Transverse colon (tissue), 4 donors: ENCODE data around the gene KCNT2. TPM values are rescaled to one million over a fixed set of nuclear protein-coding genes. Genes with fewer than 3 reads are reported as not detected.

ENCODE experiments used
- DNase-seq: peaks from one replicate; pipeline ENCODE4 v3.0.0-alpha.2; 2019
- H3K27ac ChIP-seq, 4 donors: fragments of 200-600 bp; sonication (generic); 2 replicates each; pipeline ENCODE4 v1.5.1; 2016 to 2018; ENCODE audit warnings: inconsistent platforms in 4 of 4
- H3K27me3 ChIP-seq: fragments of 200-600 bp; sonication (generic); 2 replicates; pipeline ENCODE4 v1.5.1; 2017; ENCODE audit warnings: inconsistent platforms
- H3K36me3 ChIP-seq, 4 donors: fragments of 200-600 bp; sonication (generic); 2 replicates each; pipeline ENCODE4 v1.5.1; 2017 to 2019; ENCODE audit warnings: inconsistent platforms in 4 of 4
- H3K4me1 ChIP-seq, 4 donors: fragments of 200-600 bp; sonication (generic); 2 replicates each; pipeline ENCODE4 v1.5.1; 2017 to 2020; ENCODE audit warnings: inconsistent platforms in 4 of 4
- H3K4me3 ChIP-seq, 4 donors: fragments of 200-600 bp; sonication (generic); 1 replicate in 1 of 4; 2 replicates in 3 of 4; pipeline versions ENCODE4 v1.5.1 to v1.6.1; 2017 to 2019; ENCODE audit warnings: inconsistent platforms in 4 of 4
- H3K9me3 ChIP-seq, 2 donors: fragments of 200-600 bp; sonication (generic); 2 replicates each; pipeline ENCODE4 v1.5.1; 2017 to 2019; ENCODE audit warnings: inconsistent platforms in 2 of 2
- EP300 ChIP-seq: sonication (generic); formaldehyde crosslinking; IDR thresholded peaks from one replicate; pipeline ENCODE4 v1.6.1; 2017; ENCODE audit warnings: antibody characterized with exemption, low read depth
- POLR2A ChIP-seq: fragments of 450-650 bp; IDR thresholded peaks from one replicate; pipeline ENCODE4 v1.6.1; 2016; ENCODE audit warnings: antibody characterized with exemption, mild to moderate bottlenecking, moderate library complexity
- POLR2AphosphoS5 ChIP-seq, 3 donors: sonication (generic); formaldehyde crosslinking; IDR thresholded peaks; one replicate each; pipeline ENCODE4 v1.6.1; 2016; ENCODE audit warnings: antibody characterized with exemption in 3 of 3
- WGBS, 2 donors: methylation state at CpG; one replicate each; pipeline ENCODE4 v1.1.5; 2018; ENCODE audit warnings: low coverage in 1 of 2; 5-methylcytosine and 5-hydroxymethylcytosine counted together
- in situ Hi-C, 4 donors: fragments of 200-750 bp; cut with MboI; loops; one replicate each; pipeline versions ENCODE4 v1.15.0 to v1.15.1; 2017; ENCODE audit warnings: low sequenced_read_pairs in 3 of 4, low pct_ligation_motif_present in 1 of 4, low pct_unique_long_range_greater_than_20kb in 1 of 4
- intact Hi-C: fragments of 100-400 bp; cut with DNase I; formaldehyde crosslinking; loops from one replicate; pipeline ENCODE4 v1.15.1; 2023; ENCODE audit warnings: low total_unique reads
- total RNA-seq, 4 donors: library from RNA; depleted of rRNA; stranded (reverse); fragments of >200 nt; gene quantifications; one replicate each; pipeline ENCODE4 v1.1.0, GENCODE V29; 2016
- TF ChIP-seq, protein P1 (sequence below), 5 experiments: fragments of 200-600 bp in 3 of 5; fragments of 450-650 bp in 2 of 5; sonication (generic) in 3 of 5; IDR thresholded peaks; 1 replicate in 2 of 5; 2 replicates in 3 of 5; pipeline ENCODE4 v1.5.1; 2016 to 2017; ENCODE audit warnings: antibody characterized with exemption in 5 of 5, inconsistent platforms in 3 of 5, mild to moderate bottlenecking in 2 of 5, moderate library complexity in 1 of 5

KCNT2 gene
- total RNA-seq, 4 donors from 2014 or later, result 0.80 to 1.7 (median 0.96) TPM; not detected in 1

DNA sequence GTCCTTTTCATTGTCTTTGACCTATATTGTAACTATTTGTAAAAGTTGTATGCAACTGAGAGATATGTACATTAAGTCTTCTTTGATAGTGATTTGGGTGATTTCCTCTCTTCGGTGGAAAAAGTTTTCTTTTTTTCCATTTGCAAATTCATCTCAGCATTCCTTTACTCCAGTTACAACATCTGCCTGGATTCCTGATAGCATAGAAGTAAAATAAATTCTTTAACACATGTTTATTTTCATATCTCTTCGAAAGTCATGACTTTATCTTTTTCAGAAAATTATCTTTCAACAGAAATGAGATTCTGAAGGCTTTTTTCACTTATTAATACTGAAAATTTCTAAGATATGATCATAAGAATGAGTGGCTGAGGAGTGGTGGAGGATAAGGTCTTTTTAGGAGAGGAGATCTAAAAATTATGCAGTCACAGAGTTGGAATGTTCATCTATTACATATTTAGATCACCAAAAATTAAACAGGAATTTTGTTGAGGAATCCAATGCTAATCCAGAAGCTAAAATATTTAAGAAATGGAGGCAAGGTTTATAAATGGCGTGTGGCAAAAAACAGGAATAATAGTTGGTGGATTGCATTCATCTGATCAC, 400.5 kb downstream of the KCNT2 start:
- TF ChIP-seq EP300, result no peak
- TF ChIP-seq, protein P1, sequence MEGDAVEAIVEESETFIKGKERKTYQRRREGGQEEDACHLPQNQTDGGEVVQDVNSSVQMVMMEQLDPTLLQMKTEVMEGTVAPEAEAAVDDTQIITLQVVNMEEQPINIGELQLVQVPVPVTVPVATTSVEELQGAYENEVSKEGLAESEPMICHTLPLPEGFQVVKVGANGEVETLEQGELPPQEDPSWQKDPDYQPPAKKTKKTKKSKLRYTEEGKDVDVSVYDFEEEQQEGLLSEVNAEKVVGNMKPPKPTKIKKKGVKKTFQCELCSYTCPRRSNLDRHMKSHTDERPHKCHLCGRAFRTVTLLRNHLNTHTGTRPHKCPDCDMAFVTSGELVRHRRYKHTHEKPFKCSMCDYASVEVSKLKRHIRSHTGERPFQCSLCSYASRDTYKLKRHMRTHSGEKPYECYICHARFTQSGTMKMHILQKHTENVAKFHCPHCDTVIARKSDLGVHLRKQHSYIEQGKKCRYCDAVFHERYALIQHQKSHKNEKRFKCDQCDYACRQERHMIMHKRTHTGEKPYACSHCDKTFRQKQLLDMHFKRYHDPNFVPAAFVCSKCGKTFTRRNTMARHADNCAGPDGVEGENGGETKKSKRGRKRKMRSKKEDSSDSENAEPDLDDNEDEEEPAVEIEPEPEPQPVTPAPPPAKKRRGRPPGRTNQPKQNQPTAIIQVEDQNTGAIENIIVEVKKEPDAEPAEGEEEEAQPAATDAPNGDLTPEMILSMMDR (IDR thresholded peaks at IDR 0.05), result no peak
- no peak for TF ChIP-seq POLR2A
- no peak for TF ChIP-seq POLR2AphosphoS5 (IDR thresholded peaks at IDR 0.05)
- Histone ChIP-seq H3K27ac (no peak overlapping the region), H3K27me3 (no peaks in the 10 kb centered on the region), H3K9me3 (no peaks in the 10 kb centered on the region), H3K36me3 (no peaks in the 10 kb centered on the region), H3K4me1 (no peaks in the 10 kb centered on the region), H3K4me3 (no peak overlapping the region)
- WGBS, 2 donors, result 71 to 76% methylated on average over 3 of the region's 3 CpGs
- DNase-seq, result no peak
- in situ Hi-C loops (no loop called here), intact Hi-C loops (no loop called here)

DNA sequence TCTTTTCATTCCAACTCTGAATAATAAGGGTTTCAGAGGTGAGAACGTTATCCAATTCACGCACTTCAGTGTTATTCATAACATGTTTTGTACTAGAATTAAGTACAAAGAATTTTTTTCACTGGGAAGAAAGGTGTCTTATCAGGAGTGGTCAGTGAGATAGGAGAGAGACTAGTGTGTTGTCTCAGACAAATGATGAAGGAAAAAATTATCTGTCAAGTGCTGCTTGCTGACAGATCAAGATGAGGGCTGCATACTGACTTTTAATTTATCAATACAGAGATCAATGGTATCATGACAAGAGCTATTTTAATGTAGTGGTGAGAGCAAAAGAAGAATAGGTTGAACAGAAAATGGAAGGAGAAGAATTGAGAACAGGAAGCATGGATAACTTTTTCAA, 402.4 kb downstream of the KCNT2 start:
- Histone ChIP-seq H3K27me3 (no peaks in the 10 kb centered on the region), H3K4me3 (no peak overlapping the region), H3K4me1 (no peaks in the 10 kb centered on the region), H3K9me3 (no peaks in the 10 kb centered on the region), H3K36me3 (no peaks in the 10 kb centered on the region), H3K27ac (no peak overlapping the region)
- no peak for DNase-seq
- TF ChIP-seq EP300, result no peak
- TF ChIP-seq POLR2AphosphoS5 (IDR thresholded peaks at IDR 0.05), result no peak
- no peak for TF ChIP-seq POLR2A
- TF ChIP-seq, protein P1 (IDR thresholded peaks at IDR 0.05), result no peak
- in situ Hi-C loops, result no loop called here
- intact Hi-C loops, result no loop called here
- 77 to 87% methylated on average over 2 of the region's 2 CpGs for WGBS, 2 donors

DNA sequence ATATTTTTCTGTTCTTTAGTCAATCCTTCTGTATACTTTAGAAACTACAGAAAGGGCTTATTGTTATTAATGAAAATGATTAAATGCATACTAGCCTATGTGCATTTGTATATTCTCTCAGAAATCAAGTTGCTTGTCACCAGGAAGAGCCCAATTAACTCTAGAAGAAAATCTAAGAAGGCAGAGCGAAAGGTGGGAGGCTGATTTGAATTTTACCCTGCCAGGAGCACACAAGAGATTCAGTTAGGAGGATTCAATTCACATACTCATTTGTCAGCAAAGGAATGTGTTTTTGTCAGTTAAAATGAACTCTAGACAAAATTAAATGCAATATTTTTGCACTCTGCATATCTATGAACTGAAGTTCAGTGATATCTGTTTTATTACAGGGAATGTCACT, 411.8 kb downstream of the KCNT2 start:
- WGBS, 2 donors, result 63 to 69% methylated on average over 1 of the region's 1 CpG
- Histone ChIP-seq H3K27ac (no peak overlapping the region), H3K27me3 (no peaks in the 10 kb centered on the region), H3K36me3 (no peaks in the 10 kb centered on the region), H3K9me3 (no peaks in the 10 kb centered on the region), H3K4me1 (no peaks in the 10 kb centered on the region), H3K4me3 (no peak overlapping the region)
- in situ Hi-C loops, result no loop called here
- DNase-seq, result no peak
- intact Hi-C loops, result no loop called here
- TF ChIP-seq, protein P1 (IDR thresholded peaks at IDR 0.05), result no peak
- TF ChIP-seq POLR2A (no peak), POLR2AphosphoS5 (IDR thresholded peaks at IDR 0.05) (no peak)

DNA sequence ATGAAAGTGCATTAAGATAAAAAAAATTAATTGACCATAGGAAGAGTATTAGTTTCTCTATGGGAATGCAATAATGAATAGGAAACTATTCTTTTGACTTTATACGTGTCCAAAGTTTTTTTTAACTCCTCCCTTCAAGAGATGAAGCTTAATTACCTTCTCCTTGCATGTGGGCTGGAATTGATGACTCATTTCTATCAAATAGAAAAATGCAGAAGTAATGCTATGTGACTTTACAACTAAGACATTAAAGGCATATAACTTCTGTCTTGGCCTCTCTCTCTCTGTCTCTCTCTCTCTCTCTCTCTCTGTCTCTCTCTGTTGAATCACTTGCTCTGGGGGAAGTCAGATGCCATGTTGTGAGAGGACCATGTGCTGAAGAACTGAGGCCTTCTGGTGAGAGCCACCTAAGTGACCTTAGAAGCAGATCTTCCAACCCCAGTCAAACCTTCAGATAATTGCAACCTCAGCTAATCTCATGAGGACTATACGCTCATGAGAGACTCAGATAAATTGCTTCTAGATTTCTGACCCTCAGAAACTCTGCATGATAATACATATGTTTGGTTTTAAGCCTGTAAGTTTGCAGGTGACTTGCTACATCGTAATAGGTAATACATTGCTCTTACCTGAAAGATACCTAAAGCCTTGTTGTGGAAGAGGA, 414.2 kb downstream of the KCNT2 start:
- Histone ChIP-seq H3K9me3 (no peaks in the 10 kb centered on the region), H3K27me3 (no peaks in the 10 kb centered on the region), H3K27ac (no peak overlapping the region), H3K4me1 (no peaks in the 10 kb centered on the region), H3K36me3 (no peaks in the 10 kb centered on the region), H3K4me3 (no peak overlapping the region)
- TF ChIP-seq, protein P1 (IDR thresholded peaks at IDR 0.05), result no peak
- no peak for TF ChIP-seq EP300
- no peak for TF ChIP-seq POLR2A
- no peak for TF ChIP-seq POLR2AphosphoS5 (IDR thresholded peaks at IDR 0.05)
- WGBS, 2 donors, result 34 to 42% methylated on average over 3 of the region's 3 CpGs
- in situ Hi-C loops (no loop called here), intact Hi-C loops (no loop called here)
- DNase-seq, result no peak
